ENCODE results near the gene KLK11.
"Not testable (repeated sequence)": the region's sequence is repeated elsewhere in the genome, so short reads cannot be mapped to it uniquely, and the experiment has no call there.

KLK11 gene

DNA sequence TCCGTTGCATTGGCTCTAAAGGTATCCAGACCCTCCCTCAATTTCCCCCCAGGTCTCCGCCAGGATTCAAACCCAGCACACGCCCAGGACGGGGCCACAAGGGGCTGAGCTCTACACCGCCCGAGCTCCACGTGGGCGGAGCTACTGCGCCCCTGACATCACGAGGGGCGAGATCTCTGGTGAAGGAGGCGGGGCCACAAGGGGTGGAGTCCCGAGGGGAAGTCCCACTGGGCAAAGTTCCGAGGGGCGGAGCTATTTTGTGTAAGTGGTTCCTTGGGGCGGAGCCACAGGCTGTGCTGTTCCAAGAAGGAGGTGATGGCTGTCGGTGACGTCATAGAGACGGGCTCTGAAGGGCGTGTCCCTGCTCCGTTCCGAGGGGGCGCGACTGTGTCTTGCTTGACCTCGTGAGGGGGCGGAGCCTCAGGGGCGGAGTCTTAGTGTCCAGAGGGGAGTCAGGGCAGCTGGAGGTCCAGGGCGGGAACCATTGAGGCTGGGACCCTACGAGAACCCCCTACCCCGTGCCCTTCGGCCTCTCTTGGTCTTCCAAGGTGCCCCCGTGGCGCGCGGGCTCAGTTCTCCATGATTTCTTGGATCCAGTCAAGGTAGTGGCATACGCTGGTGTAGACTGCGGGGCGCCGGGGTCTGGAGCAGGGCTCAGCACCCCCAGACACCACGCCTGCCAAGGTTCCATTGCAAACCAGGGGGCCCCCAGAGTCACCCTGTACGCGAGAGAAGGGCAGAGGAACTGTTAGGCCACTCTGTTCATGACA is 23.7 kb downstream of the KLK11 start:
- DNase-seq = no peak

DNA sequence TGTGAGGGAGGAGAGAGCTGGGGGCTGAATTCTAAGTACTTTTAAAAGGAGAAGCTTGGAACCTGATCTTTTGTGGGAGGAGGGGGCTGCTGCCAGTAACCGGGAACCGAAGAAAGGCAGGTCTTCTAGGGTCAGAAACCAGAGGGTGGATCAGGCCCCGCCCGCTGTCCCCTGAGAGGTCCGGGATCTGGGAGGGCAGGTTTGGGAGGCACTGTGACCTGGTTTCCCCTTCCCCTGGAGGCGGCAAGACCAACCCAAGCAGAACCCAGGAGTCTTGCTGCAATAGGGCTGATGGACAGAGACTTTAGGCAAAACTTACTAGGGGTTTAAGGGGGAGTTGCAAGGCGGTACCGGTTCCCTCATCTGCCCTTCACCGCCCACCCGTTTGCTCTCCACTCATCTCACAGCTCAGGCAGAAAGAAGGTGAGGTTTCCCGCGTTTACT is 24.3 kb downstream of the KLK11 start:
- no peak for DNase-seq

DNA sequence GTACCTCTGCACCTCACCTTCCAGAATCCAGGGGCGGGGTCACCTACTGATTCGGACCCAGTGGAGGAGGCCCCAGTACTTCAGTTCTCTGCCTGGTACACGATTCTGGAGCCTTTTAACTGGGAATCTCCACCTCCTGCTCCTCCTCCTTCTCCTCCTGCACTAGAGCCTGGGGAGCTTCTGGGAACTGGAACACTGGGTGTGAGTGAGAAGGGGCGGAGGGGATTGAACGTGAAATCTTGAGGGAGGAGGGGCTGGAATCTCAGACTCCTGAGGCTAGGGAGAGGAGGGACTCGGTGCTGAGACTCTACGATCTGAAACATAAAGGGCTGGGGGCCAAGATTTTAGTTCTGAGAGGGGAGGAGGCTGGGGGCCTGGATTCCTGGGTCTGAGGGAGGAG is 24.9 kb downstream of the KLK11 start, which contains the start of gene KLK8:
TSS of gene KLK8 (minus strand) at position 90 of the 400 bp plus-strand sequence. CDS start 437 bp downstream, outside the sequence.
- no peak for DNase-seq

DNA sequence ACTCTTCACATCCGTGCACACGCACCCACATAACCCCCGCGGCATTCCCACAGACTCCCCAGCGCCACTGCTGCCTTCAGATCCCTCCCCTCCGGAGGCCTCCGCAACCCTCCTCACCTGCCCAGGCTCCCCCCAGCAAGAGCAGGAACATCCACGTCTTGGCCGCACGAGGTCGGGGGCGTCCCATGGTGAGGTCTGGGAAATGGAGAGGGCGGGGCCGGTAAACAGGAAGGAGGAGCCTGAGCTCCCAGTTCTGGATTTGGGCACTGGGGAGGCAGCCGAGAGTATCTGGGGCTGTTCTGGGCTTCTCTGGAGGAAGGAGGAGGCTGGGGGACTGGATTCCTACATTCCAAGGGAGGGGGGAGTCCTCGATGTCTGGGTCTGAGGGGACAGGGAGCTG is 25.4 kb downstream of the KLK11 start:
- no peak for DNase-seq

DNA sequence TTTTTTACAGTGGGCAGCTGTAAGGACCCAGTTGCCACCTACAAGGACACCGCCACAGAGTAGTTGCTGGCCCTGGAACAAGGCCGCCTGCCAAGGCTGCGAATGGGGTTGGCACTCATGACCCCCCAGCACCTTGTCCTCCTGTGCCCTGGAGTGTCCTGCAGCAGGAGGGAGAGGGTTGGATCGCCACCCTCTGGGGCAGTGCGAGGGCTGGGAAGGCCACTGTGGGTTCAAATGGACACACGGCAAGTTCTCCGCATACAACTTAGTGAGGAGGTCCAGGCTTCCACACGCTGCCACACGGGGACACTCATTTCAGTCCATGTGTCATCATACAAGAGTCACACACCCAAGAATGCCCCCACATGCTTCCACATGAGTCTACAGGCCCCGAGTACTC is 26.0 kb downstream of the KLK11 start:
- DNase-seq = no peak

DNA sequence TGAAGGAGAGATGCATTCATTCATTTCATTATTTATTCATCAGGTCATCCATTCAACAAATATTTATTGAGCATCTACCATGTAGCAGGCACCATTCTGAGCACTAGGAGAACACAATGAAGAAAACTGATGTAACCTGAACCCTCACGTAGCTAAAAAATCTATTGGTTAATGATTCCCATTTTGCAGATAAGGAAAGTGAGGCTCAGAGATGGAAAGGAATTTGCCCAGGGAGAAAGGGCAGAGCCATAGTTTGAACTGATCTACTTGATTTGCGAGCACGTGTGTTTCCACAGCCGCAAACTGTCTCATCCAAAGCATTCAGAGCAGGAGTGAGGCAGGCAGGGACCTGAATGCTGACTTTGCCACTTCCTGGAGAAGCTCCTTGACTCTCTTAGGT is 27.7 kb downstream of the KLK11 start:
- DNase-seq = no peak

DNA sequence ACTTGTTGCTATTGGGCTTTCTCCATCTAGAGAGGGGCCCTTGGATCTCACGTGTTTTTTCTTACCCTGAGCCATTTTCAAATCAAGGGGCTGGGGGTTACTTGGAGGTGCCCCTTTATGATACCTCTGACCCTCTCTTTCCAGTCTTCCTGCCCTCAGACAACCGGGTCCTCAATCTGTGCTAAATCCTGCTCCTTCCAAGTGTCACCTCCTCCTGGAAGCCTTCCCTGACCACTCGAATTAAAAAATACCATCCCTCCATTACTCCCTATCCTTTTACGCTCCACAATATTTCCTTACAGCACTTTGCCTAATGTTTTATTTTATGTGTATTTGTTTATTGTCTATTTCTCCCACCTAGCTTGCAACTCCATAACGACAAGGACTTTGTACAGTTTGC is 28.4 kb downstream of the KLK11 start:
- DNase-seq = no peak

DNA sequence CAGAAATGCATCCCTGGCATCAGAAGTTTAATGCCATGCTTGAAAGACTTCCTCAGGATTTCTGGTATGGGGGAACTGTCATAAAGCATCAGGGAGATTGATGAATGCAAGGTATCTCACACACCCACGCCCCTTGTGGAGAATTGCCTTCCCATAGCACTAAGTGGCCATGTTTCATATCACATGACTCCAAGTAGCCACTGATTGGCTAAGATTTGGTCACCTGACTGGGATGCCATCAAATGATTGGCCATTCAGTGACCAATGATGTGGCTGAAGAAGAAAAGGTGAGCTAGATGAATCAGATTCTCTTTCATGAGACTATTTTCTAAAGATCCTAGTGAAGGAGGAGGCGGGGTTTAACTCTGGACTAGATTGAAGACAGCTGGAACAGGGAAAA is 32.3 kb downstream of the KLK11 start:
- no peak for DNase-seq

DNA sequence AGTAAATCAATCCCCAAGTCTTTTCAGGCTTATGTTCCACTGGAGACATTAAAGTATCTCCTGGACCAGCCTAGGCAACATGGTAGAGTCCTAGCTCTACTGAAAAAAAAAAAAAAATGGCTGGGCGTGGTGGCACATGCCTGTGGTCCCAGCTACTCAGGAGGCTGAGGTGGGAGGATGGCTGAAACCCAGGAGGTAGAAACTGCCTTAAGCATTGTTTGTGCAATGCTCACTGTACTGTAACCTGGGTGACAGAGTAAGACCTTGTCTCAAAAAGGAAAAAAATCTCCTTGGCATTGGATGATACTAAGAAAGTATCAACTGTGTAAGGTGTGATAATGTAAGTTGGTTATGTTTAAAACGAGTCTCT is 33.8 kb downstream of the KLK11 start:
- no peak for DNase-seq

DNA sequence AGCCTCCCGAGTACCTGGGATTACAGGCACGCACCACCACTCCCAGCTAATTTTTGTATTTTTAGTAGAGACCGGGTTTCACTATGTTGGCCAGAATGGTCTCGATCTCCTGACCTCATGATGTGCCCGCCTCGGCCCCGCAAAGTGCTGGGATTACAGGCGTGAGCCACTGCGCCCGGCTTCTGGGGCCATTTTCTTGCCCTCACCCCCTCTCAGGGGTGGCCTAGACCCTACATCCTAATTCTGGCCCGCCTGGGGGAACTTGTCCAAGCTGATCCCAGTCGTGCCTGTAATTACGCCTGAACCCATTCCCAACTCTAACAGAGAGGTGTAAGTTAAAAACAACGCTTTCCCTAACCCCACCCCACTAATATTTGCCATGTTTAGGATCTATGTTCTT is 42.0 kb downstream of the KLK11 start:
- not testable (repeated sequence) for DNase-seq

DNA sequence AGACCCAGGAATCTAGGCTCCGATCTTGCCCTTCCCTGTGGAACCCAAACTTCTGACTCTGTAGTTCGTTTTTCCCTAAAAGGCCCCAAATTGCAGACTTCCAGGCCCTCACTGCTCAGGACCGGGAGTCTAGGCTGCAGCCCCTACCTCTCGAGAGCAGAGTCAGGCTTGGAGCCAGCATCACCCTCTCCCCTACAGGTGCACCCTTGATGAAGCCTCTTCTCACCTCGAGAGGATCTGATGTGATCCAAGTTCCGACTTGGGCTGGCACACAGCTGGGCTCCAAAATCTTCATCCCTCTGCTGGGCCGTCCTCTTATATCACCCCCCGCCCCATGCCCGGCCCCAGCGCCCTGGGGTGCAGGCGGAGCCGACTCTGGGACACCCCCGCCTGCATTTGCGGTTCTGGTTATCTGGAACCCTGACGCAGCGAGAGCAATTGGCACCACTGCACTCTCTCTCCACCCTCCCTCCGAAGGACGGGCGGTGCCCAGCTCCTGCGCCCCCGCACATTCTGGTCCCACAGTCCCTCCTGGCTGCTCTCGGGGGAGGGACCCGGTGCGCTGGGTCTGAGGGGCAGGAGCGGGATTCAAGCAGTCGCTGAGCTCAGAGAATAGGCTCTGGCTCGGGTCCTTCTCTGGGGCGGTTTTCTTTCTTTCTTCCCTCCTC is 42.7 kb downstream of the KLK11 start, which contains the start of gene KLK7:
TSS of gene KLK7 (minus strand) at position 293 of the 668 bp plus-strand sequence. CDS start 1,518 bp downstream, outside the sequence.
- no peak for DNase-seq

DNA sequence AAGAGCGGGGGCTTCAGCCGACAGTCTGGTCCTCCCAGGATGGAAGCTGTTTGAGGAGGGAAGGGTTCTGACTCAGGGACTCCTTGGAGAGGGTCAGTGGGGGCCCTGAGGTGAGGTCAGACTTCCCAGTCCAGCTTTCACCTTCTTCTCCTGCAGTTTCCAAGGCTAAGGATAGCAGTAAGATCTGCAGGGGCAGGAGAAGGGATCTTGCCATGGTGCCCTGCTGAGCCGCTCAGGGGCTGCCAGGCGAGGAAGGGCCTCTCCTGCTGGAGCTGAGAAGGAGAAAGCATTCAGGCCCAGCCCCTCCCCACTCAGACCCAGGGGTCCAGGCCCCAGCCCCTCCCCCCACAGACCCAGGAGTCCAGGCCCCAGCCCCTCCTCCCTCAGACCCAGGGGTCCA is 44.2 kb downstream of the KLK11 start:
- DNase-seq = no peak

DNA sequence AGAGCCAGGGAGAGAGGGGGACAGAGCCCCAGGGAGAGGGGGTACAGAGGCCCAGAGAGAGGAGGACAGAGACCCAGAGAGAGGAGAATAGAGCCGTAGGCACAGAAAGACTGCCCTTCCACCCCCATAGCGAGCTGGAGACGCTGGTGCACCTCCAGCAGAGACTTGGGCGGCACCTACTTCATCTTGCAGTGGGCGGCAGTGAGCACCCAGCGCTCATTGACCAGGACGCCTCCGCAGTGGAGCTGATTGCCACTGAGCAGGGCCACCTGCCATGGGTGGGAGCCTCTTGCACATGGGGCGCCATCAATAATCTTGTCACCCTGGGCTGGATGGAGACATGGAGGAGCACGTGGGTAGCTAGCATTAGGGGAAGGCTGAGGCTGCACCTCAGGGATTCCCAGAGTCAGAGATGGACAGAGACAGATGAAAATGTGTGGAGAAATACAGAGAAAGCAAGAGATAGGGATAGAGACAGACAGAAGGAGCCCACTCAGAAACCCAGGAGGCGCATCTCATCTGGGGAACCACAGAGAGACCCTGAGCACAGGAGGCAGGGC is 44.7 kb downstream of the KLK11 start:
- DNase-seq = no peak

DNA sequence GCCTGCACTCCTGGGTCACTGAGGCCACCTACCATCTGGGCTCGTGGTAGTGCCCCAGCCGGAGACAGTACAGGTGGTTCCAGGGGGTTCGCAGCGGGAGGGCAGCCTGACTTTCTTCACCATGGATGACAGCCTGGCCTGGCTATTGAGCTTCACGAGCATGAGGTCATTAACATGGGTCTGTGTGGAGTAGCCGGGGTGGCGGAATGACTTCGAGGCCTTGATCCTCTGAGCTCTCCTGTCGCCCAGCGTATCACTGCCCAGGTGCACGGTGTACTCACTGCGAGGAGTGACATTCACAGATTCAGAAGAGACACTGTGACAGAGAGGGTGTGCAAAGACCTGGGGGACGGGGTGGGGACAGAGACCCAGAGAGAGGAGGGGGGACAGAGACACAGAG is 46.2 kb downstream of the KLK11 start:
- DNase-seq = no peak

DNA sequence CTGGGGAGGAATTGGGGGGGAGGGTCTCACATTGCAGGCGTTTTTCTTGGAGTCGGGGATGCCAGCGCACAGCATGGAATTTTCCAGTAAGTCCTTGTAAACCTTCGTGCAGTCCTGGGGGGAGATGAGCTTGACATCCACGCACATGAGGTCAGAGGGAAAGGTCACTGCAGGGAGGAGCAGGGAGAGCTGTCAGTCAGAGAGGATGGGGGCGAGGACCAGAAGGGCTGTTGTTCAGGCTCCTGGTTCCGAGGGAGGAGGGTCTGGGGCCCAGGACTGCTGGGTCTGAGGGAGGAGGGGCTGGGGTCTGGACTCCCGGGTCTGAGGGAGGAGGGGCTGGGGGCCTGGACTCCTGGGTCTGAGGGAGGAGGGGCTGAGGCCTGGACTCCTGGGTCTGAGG is 46.7 kb downstream of the KLK11 start:
- no peak for DNase-seq

DNA sequence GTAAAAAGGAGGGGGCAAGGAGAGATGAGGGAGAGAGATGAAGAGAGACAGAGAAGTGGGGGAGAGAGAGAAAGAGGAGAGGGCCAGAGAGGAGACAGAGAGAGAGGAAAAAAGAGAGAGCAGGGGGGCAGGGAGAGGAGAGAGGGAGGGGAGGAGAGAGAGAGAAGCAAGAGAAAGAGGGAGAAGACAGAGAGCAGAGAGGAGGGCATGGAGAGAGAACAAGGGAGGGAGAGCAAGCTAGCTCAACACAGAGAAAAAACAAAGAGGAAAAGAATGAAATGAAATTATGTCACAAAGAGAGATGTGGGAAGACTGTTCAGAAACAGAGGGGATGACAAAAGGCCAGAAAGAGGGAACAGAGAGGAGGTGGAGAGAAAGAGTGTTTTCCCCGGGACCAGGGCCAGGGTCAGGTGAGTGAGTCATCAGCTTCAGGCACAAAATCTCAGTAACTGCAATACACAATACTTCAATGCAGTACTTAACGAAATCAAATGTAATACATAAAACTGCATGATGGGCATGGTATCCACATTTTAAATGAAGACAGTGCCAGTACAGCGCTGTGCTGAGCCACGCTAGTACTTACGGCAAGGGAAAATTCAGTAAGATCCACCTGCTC is 47.5 kb downstream of the KLK11 start:
- DNase-seq = no peak

DNA sequence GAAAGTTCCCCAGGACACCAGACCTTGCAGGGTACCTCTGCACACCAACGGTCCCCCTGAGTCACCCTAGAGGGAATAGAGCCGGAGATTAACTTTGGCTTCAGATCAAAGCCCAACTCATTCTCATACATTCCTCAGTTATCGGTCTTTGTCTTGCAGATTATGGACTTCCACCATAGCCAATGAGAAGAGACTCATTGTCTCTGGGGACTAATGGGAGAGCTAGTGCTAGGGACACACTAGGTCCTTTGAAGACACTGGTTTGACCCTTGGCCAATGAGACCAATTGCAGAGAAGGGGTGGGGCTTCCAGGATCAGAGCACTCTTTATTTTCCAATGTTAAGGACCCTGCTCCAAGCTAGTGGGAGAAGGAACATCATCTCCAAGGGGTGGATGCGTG is 48.8 kb downstream of the KLK11 start:
- no peak for DNase-seq

DNA sequence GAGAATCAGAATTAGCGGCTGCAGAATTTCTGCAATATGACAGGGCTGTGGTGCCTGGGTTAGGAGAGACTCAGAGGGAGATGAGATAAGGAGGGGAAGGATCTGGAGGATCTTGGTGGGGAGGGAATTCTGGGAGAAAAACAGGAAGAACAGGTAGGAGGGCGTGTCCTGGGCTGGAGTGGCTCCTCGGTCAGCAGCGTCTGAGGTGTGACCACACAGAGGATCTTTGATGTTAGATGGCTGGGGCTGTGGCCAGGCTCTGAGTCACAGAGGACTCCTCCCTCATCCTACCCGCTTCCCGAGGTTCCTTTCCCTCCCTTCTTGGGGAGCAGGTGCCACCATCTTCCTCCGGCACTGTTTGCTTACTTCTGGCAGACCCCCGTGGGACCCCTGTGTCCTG is 50.6 kb downstream of the KLK11 start:
- DNase-seq = no peak

DNA sequence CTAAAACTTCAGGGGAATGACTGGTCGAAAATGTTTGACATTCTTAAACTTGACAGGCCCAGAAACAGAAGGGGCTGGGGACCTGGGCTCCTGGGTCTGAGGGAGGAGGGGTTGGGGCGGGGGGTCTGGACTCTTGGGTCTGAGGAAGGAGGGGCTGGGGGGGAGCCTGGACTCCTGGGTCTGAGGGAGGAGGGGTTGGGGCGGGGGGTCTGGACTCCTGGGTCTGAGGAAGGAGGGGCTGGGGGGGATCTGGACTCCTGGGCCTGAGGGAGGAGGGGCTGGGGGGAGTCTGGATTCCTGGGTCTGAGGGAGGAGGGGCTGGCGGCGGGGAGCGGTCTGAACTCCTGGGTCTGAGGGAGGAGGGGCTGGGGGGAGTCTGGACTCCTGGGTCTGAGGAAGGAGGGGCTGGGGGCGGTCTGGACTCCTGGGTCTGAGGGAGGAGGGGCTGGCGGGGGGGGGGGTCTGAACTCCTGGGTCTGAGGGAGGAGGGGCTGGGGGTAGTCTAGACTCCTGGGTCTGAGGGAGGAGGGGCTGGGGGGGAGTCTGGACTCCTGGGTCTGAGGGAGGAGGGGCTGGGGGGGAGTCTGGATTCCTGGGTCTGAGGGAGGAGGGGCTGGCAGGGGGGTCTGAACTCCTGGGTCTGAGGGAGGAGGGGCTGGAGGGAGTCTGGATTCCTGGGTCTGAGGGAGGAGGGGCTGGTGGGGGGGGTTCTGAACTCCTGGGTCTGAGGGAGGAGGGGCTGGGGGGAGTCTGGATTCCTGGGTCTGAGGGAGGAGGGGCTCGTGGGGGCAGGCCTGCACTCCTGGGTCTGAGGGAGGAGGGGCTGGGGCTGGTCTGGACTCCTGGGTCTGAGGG is 51.5 kb downstream of the KLK11 start:
- DNase-seq = no peak

DNA sequence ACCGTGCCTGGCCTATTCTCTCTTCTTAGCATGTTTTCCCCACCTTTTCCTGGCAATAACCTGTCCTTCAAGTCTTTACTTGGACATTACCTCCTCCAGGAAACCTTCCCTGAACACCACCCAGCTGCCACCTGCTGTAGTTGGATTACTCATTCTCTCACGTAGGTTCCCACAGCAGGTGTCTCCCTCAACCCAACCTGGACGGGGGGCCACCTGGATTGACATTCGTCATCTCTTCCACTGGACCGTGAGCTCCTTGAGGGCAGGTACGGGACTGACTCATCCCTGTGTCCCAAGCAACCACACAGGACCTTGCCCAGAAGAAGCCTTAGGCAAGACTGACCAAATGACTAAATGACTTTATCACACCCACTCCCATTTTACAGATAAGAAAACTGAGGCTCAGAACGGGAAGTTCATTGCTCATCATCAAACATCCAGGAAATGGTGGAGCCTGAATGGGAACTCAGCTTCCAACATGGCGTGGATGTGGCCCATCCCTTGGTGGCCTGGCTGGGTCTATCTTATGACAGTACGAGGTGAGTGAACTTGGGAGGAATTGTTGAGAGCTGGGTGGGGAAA is 53.5 kb downstream of the KLK11 start:
- no peak for DNase-seq
